Measurements from ENCODE around the gene ANKRD55.

The ANKRD55 gene

GRCh38 chr5:56185768-56186311 lies 47.3 kb downstream of the ANKRD55 start:
- Histone ChIP-seq H3K27me3 (replicated peaks; ENCODE audit: control insufficient read depth, insufficient read depth, low read length) (no peaks in the 10 kb centered on the region), H3K4me3 (replicated peaks; ENCODE audit: low read depth, low read length) (no peak overlapping the region), H3K36me3 (ENCODE audit: control insufficient read depth, insufficient read depth, low read length) (no peaks in the 10 kb centered on the region)
- TF ChIP-seq, protein P1, sequence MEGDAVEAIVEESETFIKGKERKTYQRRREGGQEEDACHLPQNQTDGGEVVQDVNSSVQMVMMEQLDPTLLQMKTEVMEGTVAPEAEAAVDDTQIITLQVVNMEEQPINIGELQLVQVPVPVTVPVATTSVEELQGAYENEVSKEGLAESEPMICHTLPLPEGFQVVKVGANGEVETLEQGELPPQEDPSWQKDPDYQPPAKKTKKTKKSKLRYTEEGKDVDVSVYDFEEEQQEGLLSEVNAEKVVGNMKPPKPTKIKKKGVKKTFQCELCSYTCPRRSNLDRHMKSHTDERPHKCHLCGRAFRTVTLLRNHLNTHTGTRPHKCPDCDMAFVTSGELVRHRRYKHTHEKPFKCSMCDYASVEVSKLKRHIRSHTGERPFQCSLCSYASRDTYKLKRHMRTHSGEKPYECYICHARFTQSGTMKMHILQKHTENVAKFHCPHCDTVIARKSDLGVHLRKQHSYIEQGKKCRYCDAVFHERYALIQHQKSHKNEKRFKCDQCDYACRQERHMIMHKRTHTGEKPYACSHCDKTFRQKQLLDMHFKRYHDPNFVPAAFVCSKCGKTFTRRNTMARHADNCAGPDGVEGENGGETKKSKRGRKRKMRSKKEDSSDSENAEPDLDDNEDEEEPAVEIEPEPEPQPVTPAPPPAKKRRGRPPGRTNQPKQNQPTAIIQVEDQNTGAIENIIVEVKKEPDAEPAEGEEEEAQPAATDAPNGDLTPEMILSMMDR (IDR thresholded peaks at IDR 0.05; ENCODE audit: insufficient read depth, low read length, poor library complexity, severe bottlenecking) = no peak
- no peak for DNase-seq (ENCODE audit: extremely low read depth, insufficient read length)

DNA sequence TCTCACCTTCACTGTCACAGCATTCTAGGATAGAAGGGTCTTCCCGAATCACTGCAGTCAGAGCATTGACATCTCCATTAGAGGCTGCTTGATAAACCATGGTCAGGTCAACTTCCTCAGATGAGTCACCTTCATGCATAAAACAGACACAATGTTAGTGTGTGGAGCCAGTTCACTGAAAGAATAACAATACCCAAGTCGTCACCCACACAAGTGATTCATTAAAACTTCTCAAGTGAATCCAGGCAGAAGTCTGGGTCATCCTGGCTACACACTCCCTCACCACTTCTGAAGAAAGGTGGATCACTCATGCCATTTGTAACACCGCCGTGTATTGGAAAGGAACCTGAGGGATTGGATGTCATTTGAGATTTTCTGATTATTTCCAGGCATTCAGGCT lies 49.6 kb downstream of the ANKRD55 start:
- no peak overlapping the region for H3K4me3 ChIP-seq (replicated peaks; ENCODE audit: low read depth, low read length)
- TF ChIP-seq, protein P1 (IDR thresholded peaks at IDR 0.05; ENCODE audit: insufficient read depth, low read length, poor library complexity, severe bottlenecking) = no peak
- H3K27me3 ChIP-seq (replicated peaks; ENCODE audit: control insufficient read depth, insufficient read depth, low read length) = no peaks in the 10 kb centered on the region
- no peaks in the 10 kb centered on the region for H3K36me3 ChIP-seq (ENCODE audit: control insufficient read depth, insufficient read depth, low read length)
- DNase-seq (ENCODE audit: extremely low read depth, insufficient read length) = no peak

- H3K36me3 ChIP-seq (ENCODE audit: control insufficient read depth, insufficient read depth, low read length) = no peaks in the 10 kb centered on the region
- no peak overlapping the region for H3K4me3 ChIP-seq (replicated peaks; ENCODE audit: low read depth, low read length)
- no peak for DNase-seq (ENCODE audit: extremely low read depth, insufficient read length)
- TF ChIP-seq, protein P1 (IDR thresholded peaks at IDR 0.05; ENCODE audit: insufficient read depth, low read length, poor library complexity, severe bottlenecking) = no peak
- H3K27me3 ChIP-seq (replicated peaks; ENCODE audit: control insufficient read depth, insufficient read depth, low read length) = no peaks in the 10 kb centered on the region
These were observed 53.7 kb downstream of the ANKRD55 start for GRCh38 chr5:56179442-56179841.

GRCh38 chr5:56178823-56179222 lies 54.3 kb downstream of the ANKRD55 start:
- Histone ChIP-seq H3K36me3 (ENCODE audit: control insufficient read depth, insufficient read depth, low read length) (no peaks in the 10 kb centered on the region), H3K27me3 (replicated peaks; ENCODE audit: control insufficient read depth, insufficient read depth, low read length) (no peaks in the 10 kb centered on the region), H3K4me3 (replicated peaks; ENCODE audit: low read depth, low read length) (no peak overlapping the region)
- DNase-seq (ENCODE audit: extremely low read depth, insufficient read length) = no peak
- TF ChIP-seq, protein P1 (IDR thresholded peaks at IDR 0.05; ENCODE audit: insufficient read depth, low read length, poor library complexity, severe bottlenecking) = no peak

DNA sequence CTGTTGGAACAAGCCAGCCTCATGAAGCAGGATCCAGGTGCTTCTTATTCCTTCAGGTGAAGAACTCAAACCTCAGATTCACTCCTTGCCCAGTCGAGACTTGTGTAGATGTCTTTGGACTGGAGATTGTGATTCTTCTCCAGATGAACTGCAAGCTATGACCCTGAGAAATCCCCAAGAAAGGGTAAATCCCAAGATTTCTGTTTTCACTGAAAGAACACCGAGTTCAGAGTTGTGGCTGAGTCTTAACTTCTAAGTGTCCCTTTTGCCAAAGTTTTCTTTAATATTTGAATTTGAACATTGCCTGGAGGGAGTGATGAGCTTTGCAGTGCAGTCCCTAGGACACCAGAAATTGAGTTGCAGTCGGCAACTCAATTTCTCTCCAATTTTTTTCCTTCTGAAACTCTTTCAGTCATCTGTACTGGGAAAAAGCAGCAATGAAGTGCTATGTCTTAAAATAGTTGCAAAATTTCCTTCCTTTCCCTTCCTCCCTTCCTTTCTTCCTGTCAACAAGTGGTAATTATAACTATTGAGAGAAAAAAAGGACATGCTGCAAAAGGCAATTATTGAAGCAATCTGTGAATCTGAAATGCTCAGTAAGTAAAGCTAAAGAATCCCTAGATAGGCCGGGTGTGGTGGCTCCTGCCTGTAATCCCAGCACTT lies 56.1 kb downstream of the ANKRD55 start:
- TF ChIP-seq, protein P1 (IDR thresholded peaks at IDR 0.05; ENCODE audit: insufficient read depth, low read length, poor library complexity, severe bottlenecking) = no peak
- no peak overlapping the region for H3K4me3 ChIP-seq (replicated peaks; ENCODE audit: low read depth, low read length)
- no peaks in the 10 kb centered on the region for H3K27me3 ChIP-seq (replicated peaks; ENCODE audit: control insufficient read depth, insufficient read depth, low read length)
- no peaks in the 10 kb centered on the region for H3K36me3 ChIP-seq (ENCODE audit: control insufficient read depth, insufficient read depth, low read length)
- DNase-seq (ENCODE audit: extremely low read depth, insufficient read length) = no peak
